Type B pancreatic cell (in vitro differentiated cells): ENCODE measurements around the gene FRMD4A. TPM values are rescaled to one million over a fixed set of nuclear protein-coding genes. Genes with fewer than 3 reads are reported as not detected.

Experiments
- DNase-seq: peaks from one replicate; pipeline ENCODE4 v3.0.0; 2021; ENCODE audit warnings: mixed read lengths; ENCODE audit not compliant: unreplicated experiment; ENCODE audit errors: extremely low spot score
- H3K27ac Mint-ChIP-seq: 2 replicates; pipeline ENCODE4 v1.8.0; 2021; ENCODE audit warnings: mild to moderate bottlenecking, mixed read lengths
- H3K27me3 Mint-ChIP-seq: 2 replicates; pipeline ENCODE4 v1.8.0; 2021; ENCODE audit warnings: mixed read lengths
- H3K36me3 Mint-ChIP-seq: 2 replicates; pipeline ENCODE4 v1.8.0; 2021; ENCODE audit warnings: mixed read lengths
- H3K4me1 Mint-ChIP-seq: one replicate; pipeline ENCODE4 v1.8.0; 2021; ENCODE audit warnings: mixed read lengths; ENCODE audit not compliant: unreplicated experiment
- H3K4me3 Mint-ChIP-seq: 2 replicates; pipeline ENCODE4 v1.8.0; 2021; ENCODE audit warnings: mild to moderate bottlenecking, mixed read lengths
- H3K9me3 Mint-ChIP-seq: 2 replicates; pipeline ENCODE4 v1.8.0; 2021; ENCODE audit warnings: mixed read lengths
- CTCF ChIP-seq: fragments of 200-600 bp; sonication (generic); conservative IDR thresholded peaks from 2 replicates; pipeline ENCODE4 v1.5.0; 2021; ENCODE audit warnings: antibody characterized with exemption, mild to moderate bottlenecking
- total RNA-seq: library from RNA; stranded (reverse); gene quantifications from 2 replicates; pipeline ENCODE4 v1.2.1, GENCODE V29; 2021; ENCODE audit warnings: low replicate concordance

FRMD4A gene
- total RNA-seq, 1 donor from 2014 or later, result 88.9 TPM

GRCh38 chr10:14322526-14323188, 8.1 kb downstream of the FRMD4A start:
- no peak for DNase-seq
- Mint-ChIP-seq H3K27me3 (peaks cover 23% of the 10 kb centered on the region), H3K4me3 (no peak overlapping the region), H3K4me1 (peaks cover 5% of the 10 kb centered on the region), H3K27ac (no peak overlapping the region), H3K36me3 (no peaks in the 10 kb centered on the region), H3K9me3 (peaks cover 6% of the 10 kb centered on the region)
- TF ChIP-seq CTCF, result no peak

GRCh38 chr10:14318007-14318406, 12.7 kb downstream of the FRMD4A start:
- H3K9me3 Mint-ChIP-seq, result no peaks in the 10 kb centered on the region
- H3K4me3 Mint-ChIP-seq, result no peak overlapping the region
- no peak overlapping the region for H3K27ac Mint-ChIP-seq
- DNase-seq, result no peak
- H3K4me1 Mint-ChIP-seq, result no peaks in the 10 kb centered on the region
- no peaks in the 10 kb centered on the region for H3K36me3 Mint-ChIP-seq
- TF ChIP-seq CTCF, result no peak
- H3K27me3 Mint-ChIP-seq, result peaks cover 39% of the 10 kb centered on the region

GRCh38 chr10:14312014-14312413, 18.7 kb downstream of the FRMD4A start:
- peaks cover 15% of the 10 kb centered on the region for H3K4me1 Mint-ChIP-seq
- no peak for DNase-seq
- peaks cover 43% of the 10 kb centered on the region for H3K27me3 Mint-ChIP-seq
- peaks cover 4% of the 10 kb centered on the region for H3K9me3 Mint-ChIP-seq
- no peak overlapping the region for H3K27ac Mint-ChIP-seq
- TF ChIP-seq CTCF, result no peak
- no peaks in the 10 kb centered on the region for H3K36me3 Mint-ChIP-seq
- no peak overlapping the region for H3K4me3 Mint-ChIP-seq

- no peaks in the 10 kb centered on the region for H3K36me3 Mint-ChIP-seq
- H3K27ac Mint-ChIP-seq, result no peak overlapping the region
- TF ChIP-seq CTCF, result no peak
- peaks cover 15% of the 10 kb centered on the region for H3K4me1 Mint-ChIP-seq
- no peak overlapping the region for H3K4me3 Mint-ChIP-seq
- H3K9me3 Mint-ChIP-seq, result peaks cover 4% of the 10 kb centered on the region
- DNase-seq, result no peak
- peaks cover 40% of the 10 kb centered on the region for H3K27me3 Mint-ChIP-seq
Observed at GRCh38 chr10:14311206-14311957, 19.3 kb downstream of the FRMD4A start.

GRCh38 chr10:14309593-14309992, 21.1 kb downstream of the FRMD4A start:
- Mint-ChIP-seq H3K9me3 (peaks cover 4% of the 10 kb centered on the region), H3K4me3 (no peak overlapping the region), H3K36me3 (no peaks in the 10 kb centered on the region), H3K27me3 (peaks cover 31% of the 10 kb centered on the region), H3K27ac (no peak overlapping the region), H3K4me1 (peaks cover 15% of the 10 kb centered on the region)
- DNase-seq, result no peak
- no peak for TF ChIP-seq CTCF
